Calu3 (cell line): ENCODE data around the gene USP17L12. TPM values are rescaled to one million over a fixed set of nuclear protein-coding genes. Genes with fewer than 3 reads are reported as not detected.
"Not testable (repeated sequence)": the region's sequence is repeated elsewhere in the genome, so short reads cannot be mapped to it uniquely, and the experiment has no call there.

ENCODE experiments used
- BruUV-seq: library from RNA; stranded (reverse); fragments of 400-500 nt; replicated peaks from 2 replicates; lab custom pipeline; 2021; lab: Mats Ljungman, UMichigan
- CTCF ChIA-PET: fragments of 300-600 bp; sonication (Branson Sonifier 250); formaldehyde crosslinking; loops from one replicate; lab custom pipeline; 2022; ENCODE audit warnings: antibody characterized with exemption; lab: Charles Lee
- DNase-seq: peaks from one replicate; pipeline ENCODE4 v3.0.0; 2022
- H3K27ac Mint-ChIP-seq: one replicate; pipeline ENCODE4 v1.8.0; 2022; ENCODE audit warnings: mixed read lengths; ENCODE audit not compliant: unreplicated experiment
- H3K27me3 Mint-ChIP-seq: one replicate; pipeline ENCODE4 v1.8.0; 2022; ENCODE audit warnings: mixed read lengths; ENCODE audit not compliant: unreplicated experiment
- H3K36me3 Mint-ChIP-seq: one replicate; pipeline ENCODE4 v1.8.0; 2022; ENCODE audit warnings: mild to moderate bottlenecking, moderate library complexity, mixed read lengths; ENCODE audit not compliant: insufficient read depth, unreplicated experiment
- H3K4me1 Mint-ChIP-seq: one replicate; pipeline ENCODE4 v1.8.0; 2022; ENCODE audit warnings: mild to moderate bottlenecking, low read depth, mixed read lengths; ENCODE audit not compliant: unreplicated experiment
- H3K4me3 Mint-ChIP-seq: one replicate; pipeline ENCODE4 v1.8.0; 2022; ENCODE audit warnings: mild to moderate bottlenecking, low read depth, moderate library complexity, mixed read lengths; ENCODE audit not compliant: unreplicated experiment
- H3K9me3 Mint-ChIP-seq: one replicate; pipeline ENCODE4 v1.8.0; 2022; ENCODE audit warnings: low read depth, mixed read lengths; ENCODE audit not compliant: unreplicated experiment
- intact Hi-C: fragments of 100-400 bp; cut with micrococcal nuclease; formaldehyde crosslinking; loops from one replicate; pipeline ENCODE4 v1.10.0; 2022; ENCODE audit not compliant: unreplicated experiment
- total RNA-seq: library from RNA; stranded (reverse); gene quantifications from 2 replicates; pipeline ENCODE4 v1.2.3, GENCODE V29; 2022

Gene USP17L12
- total RNA-seq, 1 experiment from 2014 or later, result not detected

DNA sequence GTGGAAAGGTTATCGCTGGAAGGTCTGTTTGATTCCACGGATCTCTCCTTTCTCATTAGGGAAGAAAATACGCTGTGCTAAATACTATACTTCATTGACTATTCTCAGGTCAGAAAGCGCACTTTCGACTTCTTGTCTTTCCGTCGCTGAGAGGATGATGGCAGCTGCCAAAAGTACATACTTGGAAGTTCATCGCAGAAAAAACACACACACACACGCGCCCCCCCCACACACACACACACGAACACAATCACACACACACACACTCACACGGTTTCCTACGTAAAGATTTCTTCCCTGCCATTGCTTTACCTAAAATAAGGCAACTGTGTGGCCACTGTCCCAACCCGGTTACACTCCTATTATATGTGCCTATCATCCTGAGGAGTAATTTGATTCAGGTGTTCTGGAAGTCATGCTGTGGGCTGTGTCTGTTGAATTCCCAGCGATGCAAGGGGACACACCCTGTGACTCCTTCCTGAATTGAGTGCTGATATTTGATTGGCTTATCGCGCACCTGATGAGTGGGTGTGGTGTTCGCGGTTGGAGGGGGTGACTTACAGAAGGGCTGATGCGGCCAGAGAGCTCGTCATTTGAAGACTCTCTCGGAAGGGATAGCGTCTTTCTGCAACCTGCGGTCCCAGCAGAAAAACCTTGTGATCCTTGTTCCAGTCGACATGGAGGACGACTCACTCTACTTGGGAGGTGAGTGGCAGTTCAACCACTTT lies 28.2 kb downstream of the USP17L12 start, which contains the start of gene USP17L18:
Gene USP17L18, plus strand, starts transcription at position 678 of the 728 bp plus-strand sequence. Its CDS starts 0 bp downstream, at position 678.
- intact Hi-C loops, BruUV-seq, H3K9me3 Mint-ChIP-seq, H3K36me3 Mint-ChIP-seq, CTCF ChIA-PET, H3K27ac Mint-ChIP-seq, DNase-seq, H3K4me1 Mint-ChIP-seq, H3K27me3 Mint-ChIP-seq, H3K4me3 Mint-ChIP-seq: not testable (repeated sequence)

DNA sequence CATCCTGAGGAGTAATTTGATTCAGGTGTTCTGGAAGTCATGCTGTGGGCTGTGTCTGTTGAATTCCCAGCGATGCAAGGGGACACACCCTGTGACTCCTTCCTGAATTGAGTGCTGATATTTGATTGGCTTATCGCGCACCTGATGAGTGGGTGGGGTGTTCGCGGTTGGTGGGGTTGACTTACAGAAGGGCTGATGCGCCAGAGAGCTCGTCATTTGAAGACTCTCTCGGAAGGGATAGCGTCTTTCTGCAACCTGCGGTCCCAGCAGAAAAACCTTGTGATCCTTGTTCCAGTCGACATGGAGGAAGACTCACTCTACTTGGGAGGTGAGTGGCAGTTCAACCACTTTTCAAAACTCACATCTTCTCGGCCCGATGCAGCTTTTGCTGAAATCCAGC lies 33.1 kb downstream of the USP17L12 start, which contains the start of gene USP17L19:
Gene USP17L19, plus strand, starts transcription at position 301 of the 400 bp plus-strand sequence. Its CDS starts 0 bp downstream, at position 301.
- DNase-seq, BruUV-seq, H3K36me3 Mint-ChIP-seq, H3K9me3 Mint-ChIP-seq, intact Hi-C loops, H3K4me3 Mint-ChIP-seq, CTCF ChIA-PET, H3K4me1 Mint-ChIP-seq, H3K27me3 Mint-ChIP-seq, H3K27ac Mint-ChIP-seq: not testable (repeated sequence)

DNA sequence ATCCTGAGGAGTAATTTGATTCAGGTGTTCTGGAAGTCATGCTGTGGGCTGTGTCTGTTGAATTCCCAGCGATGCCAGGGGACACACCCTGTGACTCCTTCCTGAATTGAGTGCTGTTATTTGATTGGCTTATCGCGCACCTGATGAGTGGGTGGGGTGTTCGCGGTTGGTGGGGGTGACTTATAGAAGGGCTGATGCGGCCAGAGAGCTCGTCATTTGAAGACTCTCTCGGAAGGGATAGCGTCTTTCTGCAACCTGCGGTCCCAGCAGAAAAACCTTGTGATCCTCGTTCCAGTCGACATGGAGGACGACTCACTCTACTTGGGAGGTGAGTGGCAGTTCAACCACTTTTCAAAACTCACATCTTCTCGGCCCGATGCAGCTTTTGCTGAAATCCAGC lies 37.9 kb downstream of the USP17L12 start, which contains the start of gene USP17L20:
Gene USP17L20, plus strand, starts transcription at position 301 of the 400 bp plus-strand sequence. Its CDS starts 0 bp downstream, at position 301.
- H3K9me3 Mint-ChIP-seq, H3K4me1 Mint-ChIP-seq, intact Hi-C loops, H3K27me3 Mint-ChIP-seq, H3K36me3 Mint-ChIP-seq, CTCF ChIA-PET, DNase-seq, H3K4me3 Mint-ChIP-seq, BruUV-seq, H3K27ac Mint-ChIP-seq: not testable (repeated sequence)

DNA sequence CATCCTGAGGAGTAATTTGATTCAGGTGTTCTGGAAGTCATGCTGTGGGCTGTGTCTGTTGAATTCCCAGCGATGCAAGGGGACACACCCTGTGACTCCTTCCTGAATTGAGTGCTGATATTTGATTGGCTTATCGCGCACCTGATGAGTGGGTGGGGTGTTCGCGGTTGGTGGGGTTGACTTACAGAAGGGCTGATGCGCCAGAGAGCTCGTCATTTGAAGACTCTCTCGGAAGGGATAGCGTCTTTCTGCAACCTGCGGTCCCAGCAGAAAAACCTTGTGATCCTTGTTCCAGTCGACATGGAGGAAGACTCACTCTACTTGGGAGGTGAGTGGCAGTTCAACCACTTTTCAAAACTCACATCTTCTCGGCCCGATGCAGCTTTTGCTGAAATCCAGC lies 42.6 kb downstream of the USP17L12 start, which contains the start of gene USP17L21:
Gene USP17L21, plus strand, starts transcription at position 301 of the 400 bp plus-strand sequence. Its CDS starts 0 bp downstream, at position 301.
- DNase-seq, H3K36me3 Mint-ChIP-seq, H3K4me1 Mint-ChIP-seq, intact Hi-C loops, BruUV-seq, CTCF ChIA-PET, H3K27ac Mint-ChIP-seq, H3K9me3 Mint-ChIP-seq, H3K4me3 Mint-ChIP-seq, H3K27me3 Mint-ChIP-seq: not testable (repeated sequence)

DNA sequence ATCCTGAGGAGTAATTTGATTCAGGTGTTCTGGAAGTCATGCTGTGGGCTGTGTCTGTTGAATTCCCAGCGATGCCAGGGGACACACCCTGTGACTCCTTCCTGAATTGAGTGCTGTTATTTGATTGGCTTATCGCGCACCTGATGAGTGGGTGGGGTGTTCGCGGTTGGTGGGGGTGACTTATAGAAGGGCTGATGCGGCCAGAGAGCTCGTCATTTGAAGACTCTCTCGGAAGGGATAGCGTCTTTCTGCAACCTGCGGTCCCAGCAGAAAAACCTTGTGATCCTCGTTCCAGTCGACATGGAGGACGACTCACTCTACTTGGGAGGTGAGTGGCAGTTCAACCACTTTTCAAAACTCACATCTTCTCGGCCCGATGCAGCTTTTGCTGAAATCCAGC lies 47.4 kb downstream of the USP17L12 start, which contains the start of gene USP17L22:
Gene USP17L22, plus strand, starts transcription at position 301 of the 400 bp plus-strand sequence. Its CDS starts 0 bp downstream, at position 301.
- H3K36me3 Mint-ChIP-seq, CTCF ChIA-PET, H3K4me1 Mint-ChIP-seq, H3K4me3 Mint-ChIP-seq, H3K9me3 Mint-ChIP-seq, DNase-seq, BruUV-seq, intact Hi-C loops, H3K27ac Mint-ChIP-seq, H3K27me3 Mint-ChIP-seq: not testable (repeated sequence)

Other genes starting within 250 kb of the USP17L12 start
- gene FAM90A26, start 49.7 kb upstream of the USP17L12 start, total RNA-seq, result not detected in 2 replicates
- gene USP17L10, start 9.5 kb upstream of the USP17L12 start, total RNA-seq, result not detected in 2 replicates
- not detected in 2 replicates for gene USP17L11, start 4.7 kb upstream of the USP17L12 start, total RNA-seq
- gene USP17L13, start 4.7 kb downstream of the USP17L12 start, total RNA-seq, result not detected in 2 replicates
- gene USP17L15, start 14.2 kb downstream of the USP17L12 start, total RNA-seq, result not detected in 2 replicates
- not detected in 2 replicates for gene USP17L17, start 23.7 kb downstream of the USP17L12 start, total RNA-seq
- not detected in 2 replicates for gene USP17L18, start 28.5 kb downstream of the USP17L12 start, total RNA-seq
- not detected in 2 replicates for gene USP17L19, start 33.2 kb downstream of the USP17L12 start, total RNA-seq
- not detected in 2 replicates for gene USP17L20, start 38.0 kb downstream of the USP17L12 start, total RNA-seq
- gene USP17L21, start 42.7 kb downstream of the USP17L12 start, total RNA-seq, result not detected in 2 replicates
- gene USP17L22, start 47.5 kb downstream of the USP17L12 start, total RNA-seq, result not detected in 2 replicates
- gene USP17L24, start 105.0 kb downstream of the USP17L12 start, total RNA-seq, result not detected in 2 replicates
- not detected in 2 replicates for gene USP17L25, start 109.8 kb downstream of the USP17L12 start, total RNA-seq
- not detected in 2 replicates for gene USP17L26, start 114.5 kb downstream of the USP17L12 start, total RNA-seq
- gene USP17L5, start 119.3 kb downstream of the USP17L12 start, total RNA-seq, result not detected in 2 replicates
- gene USP17L27, start 124.0 kb downstream of the USP17L12 start, total RNA-seq, result not detected in 2 replicates
- not detected in 2 replicates for gene USP17L28, start 128.7 kb downstream of the USP17L12 start, total RNA-seq
- gene USP17L29, start 133.5 kb downstream of the USP17L12 start, total RNA-seq, result not detected in 2 replicates
- gene USP17L30, start 143.0 kb downstream of the USP17L12 start, total RNA-seq, result not detected in 2 replicates
- not detected in 2 replicates for gene DEFB131A, start 224.3 kb downstream of the USP17L12 start, total RNA-seq